ENCODE measurements around the gene SFTPA2. TPM values are rescaled to one million over a fixed set of nuclear protein-coding genes. Genes with fewer than 3 reads are reported as not detected.
"Not testable (repeated sequence)": the region's sequence is repeated elsewhere in the genome, so short reads cannot be mapped to it uniquely, and the experiment has no call there.

SFTPA2 gene
- total RNA-seq, 1 experiment from 2014 or later = not detected

DNA sequence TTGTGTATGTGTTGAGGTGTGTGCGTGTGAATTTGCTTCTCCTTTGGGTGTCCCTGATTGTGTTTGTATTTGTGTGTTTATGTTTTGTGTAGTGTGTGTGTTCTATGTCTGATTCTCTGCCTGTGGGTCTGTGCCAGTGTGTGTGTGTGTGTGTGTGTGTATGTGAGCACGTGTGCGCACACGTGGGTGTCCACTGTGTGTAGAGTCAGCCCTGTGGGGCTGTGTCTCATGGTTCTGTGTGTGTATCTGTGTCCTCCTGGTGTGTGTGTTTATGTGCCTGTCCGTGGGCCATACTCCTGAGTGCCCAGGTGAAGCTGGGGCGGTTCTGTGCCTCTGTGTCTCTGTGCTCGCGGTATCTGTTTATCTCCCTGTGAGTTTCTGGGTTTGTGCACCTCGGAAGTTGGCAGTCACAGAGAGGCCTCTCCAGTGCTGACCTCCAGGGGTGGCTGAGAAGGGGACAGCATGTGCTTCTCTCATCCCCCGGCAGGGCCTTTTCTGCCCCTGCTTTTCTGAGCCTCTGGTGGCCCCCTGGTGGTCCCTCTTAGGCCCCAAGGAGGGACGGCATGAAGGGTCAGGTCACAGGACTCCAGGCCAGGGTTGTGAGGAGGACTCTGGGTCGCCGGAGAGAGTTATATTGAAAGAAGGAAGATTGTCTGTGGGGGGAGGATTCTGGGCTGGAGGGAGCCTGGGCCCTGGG, 36.9 kb downstream of the SFTPA2 start:
- in situ Hi-C loops (cut with HindIII; ENCODE audit: low pct_unique_long_range_greater_than_20kb, low sequenced_read_pairs); DNase-seq (ENCODE audit: low read depth): not testable (repeated sequence)

DNA sequence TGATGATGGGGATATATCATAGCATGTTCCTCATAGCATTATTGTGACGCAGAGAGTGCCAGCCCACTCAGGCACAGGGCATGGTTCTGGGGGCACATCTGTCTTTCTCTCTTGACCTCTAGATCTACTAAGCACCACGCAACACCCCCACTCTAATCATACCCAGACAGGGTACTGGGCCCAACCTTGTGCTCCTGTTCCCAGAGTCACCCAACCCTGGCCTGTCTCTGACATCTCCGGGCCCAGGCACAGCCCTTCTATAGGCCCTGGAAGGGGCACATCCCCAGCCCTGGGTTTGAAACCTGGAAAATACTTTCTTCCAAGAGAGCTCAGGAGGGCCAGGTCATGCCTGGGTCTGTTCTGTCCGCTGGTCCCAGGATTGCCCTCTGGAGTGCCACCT, 37.7 kb downstream of the SFTPA2 start:
- in situ Hi-C loops (cut with HindIII; ENCODE audit: low pct_unique_long_range_greater_than_20kb, low sequenced_read_pairs); DNase-seq (ENCODE audit: low read depth): not testable (repeated sequence)

DNA sequence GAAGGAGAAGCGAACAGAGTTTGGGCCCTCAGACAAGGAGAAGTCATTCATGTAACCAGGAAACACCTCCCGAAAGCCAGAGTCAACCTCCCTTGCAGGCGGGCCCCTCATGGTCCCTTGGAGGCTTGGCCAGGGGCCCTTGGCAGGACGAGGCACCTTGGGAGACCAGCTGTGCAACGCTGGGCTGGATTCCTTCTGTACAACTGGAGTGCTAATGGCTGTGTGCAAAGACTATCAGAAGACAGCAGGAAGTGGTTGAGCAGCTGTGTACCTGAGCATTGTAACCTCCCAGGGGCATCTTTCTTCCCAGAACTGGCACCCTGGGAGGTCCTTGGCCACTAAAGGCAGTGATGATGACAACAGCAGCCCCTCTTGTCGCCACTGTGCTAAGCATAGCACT, 38.5 kb downstream of the SFTPA2 start:
- DNase-seq (ENCODE audit: low read depth); in situ Hi-C loops (cut with HindIII; ENCODE audit: low pct_unique_long_range_greater_than_20kb, low sequenced_read_pairs): not testable (repeated sequence)

DNA sequence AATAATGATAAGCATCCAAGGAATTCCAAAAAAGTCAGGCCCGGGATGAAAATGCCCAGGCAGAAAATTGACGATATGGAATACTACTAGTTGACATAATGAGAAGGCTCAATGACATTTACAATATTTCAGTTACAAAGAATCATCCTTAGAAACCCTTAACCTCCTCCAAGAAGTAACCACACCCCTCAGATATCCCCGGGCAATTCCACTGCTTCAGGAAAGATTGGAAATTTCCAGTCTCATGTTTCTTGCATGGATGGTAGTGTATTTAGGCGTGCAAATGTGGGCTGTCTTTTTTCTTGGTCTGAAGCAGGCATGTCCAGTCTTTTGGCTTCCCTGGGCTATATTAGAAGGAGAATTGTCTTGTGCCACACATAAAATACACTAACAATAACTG, 42.6 kb downstream of the SFTPA2 start:
- DNase-seq (ENCODE audit: low read depth); in situ Hi-C loops (cut with HindIII; ENCODE audit: low pct_unique_long_range_greater_than_20kb, low sequenced_read_pairs): not testable (repeated sequence)

DNA sequence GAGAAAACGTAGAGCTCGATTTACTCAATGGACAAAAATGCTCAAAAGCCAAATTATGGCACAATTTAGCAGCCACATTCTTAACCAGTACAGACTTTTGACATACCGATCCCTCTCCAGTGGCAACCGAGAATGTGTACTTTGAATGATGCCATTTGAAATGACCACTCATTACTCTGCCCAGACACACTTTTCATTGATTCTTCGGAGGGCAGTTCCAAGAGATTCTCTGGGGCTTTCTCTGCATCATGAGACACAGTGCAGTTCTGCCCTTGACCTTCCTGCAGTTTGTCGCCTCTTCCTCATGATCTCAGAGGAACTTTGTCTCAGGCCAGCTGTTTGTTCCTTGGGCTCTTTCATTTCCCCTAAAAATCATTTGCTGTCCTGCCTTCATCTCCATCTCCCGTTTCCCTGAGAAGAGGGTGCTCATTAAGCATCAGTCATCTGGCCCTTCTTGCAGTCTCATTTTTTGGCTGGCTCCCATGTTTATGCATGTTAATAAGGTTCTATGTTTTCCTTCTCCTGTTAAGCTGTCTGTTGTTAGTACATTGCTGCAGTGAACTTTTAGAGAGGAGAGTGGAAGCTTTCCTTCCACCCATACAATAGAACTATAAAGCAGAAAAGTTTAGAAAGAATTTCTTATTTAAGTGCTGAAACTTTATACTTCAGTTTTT, 43.5 kb downstream of the SFTPA2 start:
- in situ Hi-C loops (cut with HindIII; ENCODE audit: low pct_unique_long_range_greater_than_20kb, low sequenced_read_pairs); DNase-seq (ENCODE audit: low read depth): not testable (repeated sequence)

DNA sequence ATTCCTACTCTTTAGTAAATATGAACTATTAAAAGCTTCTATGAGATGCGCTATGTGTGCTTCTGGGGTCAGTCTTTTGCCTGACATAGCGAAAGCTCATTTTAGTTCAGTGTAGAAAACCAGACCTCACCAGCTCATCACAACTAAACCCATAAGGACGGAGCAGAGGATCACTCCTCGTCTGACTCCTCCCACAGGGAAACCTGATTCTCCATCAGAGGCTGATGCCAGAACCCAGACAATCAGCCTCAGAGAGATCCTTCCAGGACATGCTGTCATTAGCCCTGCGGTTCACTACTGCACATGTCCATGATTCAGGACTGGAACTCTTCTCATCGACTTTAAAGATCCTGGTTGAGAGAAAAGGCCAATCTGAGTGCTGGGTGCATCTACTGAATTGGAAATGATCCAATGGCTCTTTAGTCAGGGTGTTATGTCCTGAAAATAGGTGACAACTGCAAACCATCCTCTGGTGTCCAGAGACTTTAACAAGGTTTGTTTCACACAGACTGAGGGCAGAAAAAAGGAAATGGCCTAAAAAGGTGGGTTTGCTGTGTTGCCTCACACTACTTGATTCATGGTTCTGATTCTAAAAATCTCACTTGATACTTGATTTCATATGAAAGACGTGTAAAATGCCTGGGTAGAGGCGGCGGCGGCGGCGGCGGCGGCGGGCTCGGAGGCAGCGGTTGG, 48.2 kb downstream of the SFTPA2 start, which contains the start of gene EIF5AL1:
TSS of gene EIF5AL1 (plus strand) at position 643 of the 693 bp plus-strand sequence. CDS start 117 bp downstream, outside the sequence.
- DNase-seq (ENCODE audit: low read depth); in situ Hi-C loops (cut with HindIII; ENCODE audit: low pct_unique_long_range_greater_than_20kb, low sequenced_read_pairs): not testable (repeated sequence)

DNA sequence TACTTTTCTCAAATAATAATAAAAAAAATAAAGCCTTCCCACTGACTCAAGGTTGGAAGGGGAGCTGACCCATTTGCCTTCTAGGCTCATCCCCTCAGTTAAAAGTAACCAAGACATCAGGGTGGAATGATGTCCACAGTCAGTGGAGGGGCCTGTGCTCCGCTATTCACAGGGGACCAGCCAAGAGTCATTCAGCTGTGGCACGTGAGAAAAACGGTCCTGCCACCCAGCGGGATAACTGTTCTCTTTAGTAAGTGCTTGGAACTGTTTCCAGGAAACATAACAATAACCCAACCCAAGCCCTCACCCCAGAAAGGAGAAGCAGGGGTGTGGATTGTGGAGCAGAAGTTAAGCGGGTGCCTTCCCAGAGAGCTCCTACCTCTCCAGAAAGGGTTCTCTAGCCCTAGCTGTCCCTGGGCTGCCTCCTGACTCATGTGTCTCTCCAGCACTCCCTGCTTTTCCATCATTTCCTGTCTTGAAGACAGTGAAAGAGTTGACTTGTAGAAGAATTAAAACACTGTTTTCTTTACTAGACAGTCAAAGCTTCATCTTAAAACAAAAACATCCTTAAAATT, 50.2 kb downstream of the SFTPA2 start:
- in situ Hi-C loops (cut with HindIII; ENCODE audit: low pct_unique_long_range_greater_than_20kb, low sequenced_read_pairs); DNase-seq (ENCODE audit: low read depth): not testable (repeated sequence)

DNA sequence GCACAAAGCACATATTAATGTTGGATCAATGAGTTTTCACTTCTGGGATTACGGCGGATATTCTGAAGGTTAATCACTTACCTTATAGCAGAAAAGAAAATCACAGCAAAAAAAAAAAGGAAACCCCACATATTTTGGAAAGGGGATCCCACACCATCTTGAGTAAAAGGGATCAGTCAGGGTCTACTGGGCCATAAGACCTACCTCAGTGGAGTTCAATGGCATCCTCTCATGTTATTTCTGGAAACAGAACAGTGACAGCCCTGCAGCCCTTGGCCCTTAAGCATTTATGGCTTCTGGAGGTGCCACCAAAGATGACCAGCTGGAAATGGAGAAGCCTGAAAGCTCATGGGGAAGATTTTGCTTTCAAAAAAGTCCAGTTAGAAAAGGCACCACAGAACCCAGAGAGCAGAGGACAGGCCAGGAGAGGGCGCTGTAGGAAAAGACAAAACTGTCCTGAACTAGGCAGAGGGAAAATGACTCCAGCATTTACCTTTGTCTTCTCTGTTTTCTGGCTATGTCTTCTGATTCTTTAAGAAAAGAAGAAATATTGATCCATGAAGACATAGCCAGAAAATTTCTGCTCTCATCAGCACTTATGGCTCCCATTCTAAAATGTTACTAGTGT, 50.8 kb downstream of the SFTPA2 start:
- DNase-seq (ENCODE audit: low read depth); in situ Hi-C loops (cut with HindIII; ENCODE audit: low pct_unique_long_range_greater_than_20kb, low sequenced_read_pairs): not testable (repeated sequence)

DNA sequence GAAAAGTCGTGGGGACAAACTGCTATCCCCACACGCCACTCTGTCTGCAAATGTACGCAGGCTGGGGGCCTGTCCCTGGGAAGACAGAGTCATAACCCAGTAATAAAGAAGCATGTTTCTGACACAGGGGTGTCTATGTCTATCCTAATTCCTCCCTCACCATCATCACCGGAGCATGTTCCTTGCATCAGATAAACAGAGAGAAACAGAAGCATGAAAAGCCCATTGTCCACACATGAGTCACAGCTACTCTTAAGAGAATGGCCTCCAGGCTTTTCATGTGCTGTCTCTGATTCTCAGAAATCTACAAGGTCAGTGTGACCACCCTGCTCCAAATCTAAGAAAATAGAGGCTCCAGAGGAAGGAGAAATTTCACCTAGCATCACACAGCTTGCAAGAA, 52.0 kb downstream of the SFTPA2 start:
- in situ Hi-C loops (cut with HindIII; ENCODE audit: low pct_unique_long_range_greater_than_20kb, low sequenced_read_pairs); DNase-seq (ENCODE audit: low read depth): not testable (repeated sequence)

DNA sequence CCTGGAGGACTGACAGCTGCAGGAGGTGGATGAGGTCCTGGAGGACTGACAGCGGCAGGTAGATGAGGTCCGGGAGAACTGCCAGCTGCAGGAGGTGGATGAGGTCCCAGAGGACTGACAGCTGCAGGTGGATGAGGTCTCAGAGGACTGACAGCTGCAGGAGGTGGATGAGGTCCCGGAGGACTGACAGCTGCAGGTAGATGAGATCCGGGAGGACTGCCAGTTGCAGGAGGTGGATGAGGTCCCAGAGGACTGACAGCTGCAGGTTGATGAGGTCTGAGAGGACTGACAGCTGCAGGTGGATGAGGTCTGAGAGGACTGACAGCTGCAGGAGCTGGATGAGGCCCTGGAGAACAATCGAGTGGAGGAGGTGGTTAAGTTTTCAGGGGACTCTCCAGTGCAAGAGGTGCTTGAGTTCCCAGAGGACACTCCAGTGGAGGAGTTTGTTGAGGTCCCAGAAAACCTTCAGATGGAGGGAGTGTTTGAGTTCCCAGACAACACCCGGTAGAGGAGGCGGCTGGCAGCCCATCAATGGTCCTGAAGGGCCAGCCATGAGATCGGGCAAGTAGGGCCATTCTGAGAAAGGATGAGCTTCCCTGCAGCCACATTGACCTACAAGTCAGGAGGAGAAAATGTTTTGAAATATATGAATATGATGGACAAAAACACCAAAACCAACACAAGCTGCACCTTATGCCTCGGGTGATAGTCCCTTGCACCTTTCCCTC, 52.6 kb downstream of the SFTPA2 start:
- DNase-seq (ENCODE audit: low read depth) = no peak
- in situ Hi-C loops (cut with HindIII; ENCODE audit: low pct_unique_long_range_greater_than_20kb, low sequenced_read_pairs) = no loop called here

Other genes starting within 250 kb of the SFTPA2 start
- gene PPIF, start 212.9 kb downstream of the SFTPA2 start, total RNA-seq (2014; rRNA removed; shearing (Covaris generic); ENCODE audit: low replicate concordance) = 85.8 and 124 TPM in 2 replicates
- gene ZCCHC24, start 114.8 kb downstream of the SFTPA2 start, total RNA-seq (2014; rRNA removed; shearing (Covaris generic); ENCODE audit: low replicate concordance) = 3.7 and 5.7 TPM in 2 replicates
- gene EIF5AL1, start 47.9 kb downstream of the SFTPA2 start, total RNA-seq (2014; rRNA removed; shearing (Covaris generic); ENCODE audit: low replicate concordance) = 0.09 and 0.24 TPM in 2 replicates
- gene SFTPA1, start 50.5 kb upstream of the SFTPA2 start, total RNA-seq (2014; rRNA removed; shearing (Covaris generic); ENCODE audit: low replicate concordance) = not detected in 2 replicates
- 0.35 and 1.5 TPM in 2 replicates for gene NUTM2B, start 142.8 kb upstream of the SFTPA2 start, total RNA-seq (2014; rRNA removed; shearing (Covaris generic); ENCODE audit: low replicate concordance)

All from Caki2 (cell line).